COLO668 (cell line): ENCODE data around the gene MCF2L2.
"Not testable (repeated sequence)": the region's sequence is repeated elsewhere in the genome, so short reads cannot be mapped to it uniquely, and the experiment has no call there.

Source experiments
- DNase-seq: peaks from one replicate; lab custom pipeline; 2025; ENCODE audit not compliant: unreplicated experiment; lab: John Stamatoyannopoulos, UW

MCF2L2 gene

GRCh38 chr3:183396662-183397391, 31.6 kb downstream of the MCF2L2 start:
- no peak for DNase-seq

DNA sequence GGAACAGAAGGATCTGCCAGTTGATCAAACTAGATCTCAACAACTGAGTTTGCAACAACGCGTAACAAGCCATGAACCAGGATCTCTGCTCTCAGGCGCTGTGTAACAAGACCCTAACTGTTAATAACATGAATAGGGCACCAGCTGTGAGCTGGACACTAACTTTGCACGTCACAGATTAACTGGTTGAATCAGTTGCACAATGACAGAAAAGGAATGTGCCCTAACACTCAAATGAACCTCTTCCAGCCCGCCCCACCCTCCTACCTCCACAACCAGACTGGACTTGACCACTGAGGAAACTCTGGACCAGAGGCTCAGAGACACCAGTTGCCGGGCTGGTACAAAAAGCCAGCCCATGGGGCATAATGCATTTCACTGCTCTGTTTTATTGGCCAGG, 34.3 kb downstream of the MCF2L2 start:
- DNase-seq, result no peak

DNA sequence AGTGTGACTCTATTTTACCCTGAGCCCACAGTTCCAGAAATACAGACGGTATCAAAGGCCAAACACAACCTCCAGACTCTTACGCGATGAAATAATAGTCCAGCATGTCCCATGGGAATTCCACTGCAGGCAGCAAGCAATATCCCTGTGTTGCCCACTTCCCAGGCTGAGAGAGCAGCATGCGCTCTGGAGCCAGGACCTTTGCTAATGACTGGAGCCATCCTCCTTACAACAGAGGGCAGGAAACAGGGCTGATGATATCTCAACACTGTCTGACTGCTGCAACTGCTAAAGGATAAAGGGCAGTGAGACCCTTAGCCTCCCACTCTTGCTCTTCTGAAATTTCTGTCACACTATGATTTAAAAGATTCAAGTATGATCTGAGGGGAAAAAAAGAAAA, 34.8 kb downstream of the MCF2L2 start:
- no peak for DNase-seq

DNA sequence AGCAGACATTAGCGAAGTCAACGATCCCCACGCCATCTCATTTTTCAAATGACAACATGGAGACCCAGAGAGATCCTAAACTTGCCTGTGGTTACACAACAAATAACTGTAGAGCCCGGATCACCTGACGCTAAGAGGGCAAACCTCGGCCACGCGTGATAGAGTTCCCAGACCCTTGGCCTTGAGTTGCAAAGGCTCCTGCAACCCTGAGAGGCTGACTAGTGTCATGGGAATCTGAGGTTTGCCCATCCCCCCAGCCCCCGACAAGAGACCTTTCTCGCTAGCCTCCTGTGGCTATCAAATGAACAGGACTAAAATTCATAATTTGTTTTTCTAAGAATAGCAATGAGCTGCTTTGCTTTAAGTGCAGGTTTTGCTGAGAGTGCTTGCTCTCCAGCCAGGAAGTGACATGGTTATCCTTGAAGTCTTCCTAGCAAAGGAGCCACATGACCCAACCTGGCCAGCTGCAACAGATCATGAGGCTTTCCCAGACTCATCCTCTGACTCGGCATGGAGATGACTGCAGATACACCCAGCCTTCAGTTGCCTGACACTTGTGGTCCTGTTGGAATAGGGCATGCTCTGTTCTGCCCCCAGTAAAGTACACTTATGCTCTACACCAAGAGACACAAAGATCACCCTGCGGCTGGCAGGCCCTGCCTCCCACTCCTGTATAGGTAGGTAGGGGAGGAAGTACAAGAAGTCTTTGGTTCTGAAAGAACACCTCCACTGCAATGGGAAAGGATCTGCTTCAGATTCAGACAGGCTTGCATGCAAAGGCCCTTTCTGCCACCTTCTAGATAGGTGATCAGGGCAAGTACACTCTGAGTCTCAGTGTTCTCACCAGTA, 36.0 kb downstream of the MCF2L2 start:
- no peak for DNase-seq

- DNase-seq, result no peak
Measured at GRCh38 chr3:183391460-183391859, 37.0 kb downstream of the MCF2L2 start.

GRCh38 chr3:183390844-183391243, 37.6 kb downstream of the MCF2L2 start:
- no peak for DNase-seq

DNA sequence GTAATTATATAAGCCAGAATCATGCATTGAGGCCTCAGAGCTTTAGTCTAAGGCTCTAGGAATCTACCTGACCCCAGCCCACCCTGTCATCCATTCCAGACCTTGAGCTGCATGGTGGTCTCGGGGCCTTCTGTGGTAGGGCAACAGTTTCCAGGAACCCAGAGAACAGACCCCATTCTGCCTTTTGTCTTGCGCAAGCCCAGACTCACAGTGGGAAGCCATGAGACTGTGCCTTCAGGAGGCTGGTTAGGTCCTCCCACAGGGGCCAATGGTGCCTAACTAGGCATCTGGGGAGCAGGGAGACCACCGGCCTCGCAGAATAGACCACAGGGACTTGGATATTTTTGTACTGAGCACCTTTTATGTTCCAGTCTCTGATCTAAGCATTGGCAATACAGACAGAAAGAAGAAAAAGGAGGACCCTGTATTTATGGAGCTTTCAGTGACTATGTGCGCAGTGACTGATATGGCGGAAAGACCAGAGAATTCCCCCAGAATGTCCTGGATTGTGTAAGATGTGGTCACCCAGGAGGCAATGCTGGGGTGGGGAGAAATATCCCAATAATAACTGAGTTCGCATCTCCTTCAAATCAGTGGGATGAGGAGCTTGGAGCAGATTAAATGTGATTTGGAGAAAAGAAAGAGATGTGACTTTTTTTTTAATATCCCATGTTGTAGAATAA, 40.1 kb downstream of the MCF2L2 start:
- DNase-seq, result no peak

DNA sequence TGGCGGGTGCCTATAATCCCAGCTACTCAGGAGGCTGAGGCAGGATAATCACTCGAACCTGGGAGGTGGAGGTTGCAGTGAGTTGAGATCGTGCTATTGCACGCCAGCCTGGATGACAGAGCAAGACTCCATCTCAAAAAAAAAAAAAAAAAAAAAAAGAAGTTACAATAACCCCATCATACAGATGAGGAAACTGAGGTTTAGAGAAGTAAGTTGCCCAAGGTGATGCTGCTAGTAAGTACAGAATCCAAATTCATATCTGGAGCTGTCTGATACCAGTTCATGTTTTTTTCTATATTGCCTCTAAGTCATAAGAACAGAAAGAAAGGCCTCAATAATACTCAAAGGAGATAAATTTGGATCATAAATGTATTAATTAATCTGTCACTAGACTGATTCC, 40.6 kb downstream of the MCF2L2 start:
- DNase-seq, result no peak

DNA sequence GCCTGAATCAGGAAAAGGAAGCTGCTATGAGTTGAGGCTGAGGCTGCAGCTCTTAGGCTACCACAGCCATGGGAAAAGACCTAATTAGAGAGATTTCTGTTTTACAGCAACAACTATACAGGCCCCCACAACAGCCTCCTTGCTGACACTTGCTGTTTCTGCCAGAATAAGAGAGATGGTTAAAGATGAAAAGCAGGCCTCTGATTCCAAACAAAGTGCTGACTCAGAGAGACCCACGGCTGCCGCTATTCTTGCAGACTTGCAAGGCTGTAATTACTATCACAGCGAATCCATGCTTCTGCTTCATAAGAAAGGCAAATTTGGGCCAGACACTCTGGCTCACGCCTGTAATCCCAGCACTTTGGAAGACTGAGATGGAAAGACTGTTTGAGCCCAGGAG, 41.8 kb downstream of the MCF2L2 start:
- no peak for DNase-seq

GRCh38 chr3:183385698-183386613, 42.5 kb downstream of the MCF2L2 start:
- DNase-seq, result peak; percentile 39

DNA sequence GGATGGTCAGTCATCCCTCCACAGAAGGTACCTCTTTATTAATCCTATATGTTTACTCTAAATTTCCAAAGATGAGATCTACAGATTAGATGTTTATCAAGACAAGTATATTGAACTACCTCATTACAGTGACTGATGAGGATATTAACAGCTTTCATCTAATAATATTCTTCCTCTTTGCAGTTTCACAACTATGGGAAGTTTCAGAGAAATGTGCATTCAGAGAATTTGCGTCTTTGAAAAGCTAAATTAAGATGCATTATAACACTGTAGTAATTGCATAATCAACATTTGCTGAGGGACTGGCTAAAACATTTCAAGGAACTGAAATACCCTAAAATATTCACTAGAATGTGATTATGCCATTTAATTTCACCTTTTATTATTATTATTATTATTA, 46.7 kb downstream of the MCF2L2 start:
- DNase-seq, result no peak

GRCh38 chr3:183381179-183381578, 47.2 kb downstream of the MCF2L2 start:
- DNase-seq, result no peak

DNA sequence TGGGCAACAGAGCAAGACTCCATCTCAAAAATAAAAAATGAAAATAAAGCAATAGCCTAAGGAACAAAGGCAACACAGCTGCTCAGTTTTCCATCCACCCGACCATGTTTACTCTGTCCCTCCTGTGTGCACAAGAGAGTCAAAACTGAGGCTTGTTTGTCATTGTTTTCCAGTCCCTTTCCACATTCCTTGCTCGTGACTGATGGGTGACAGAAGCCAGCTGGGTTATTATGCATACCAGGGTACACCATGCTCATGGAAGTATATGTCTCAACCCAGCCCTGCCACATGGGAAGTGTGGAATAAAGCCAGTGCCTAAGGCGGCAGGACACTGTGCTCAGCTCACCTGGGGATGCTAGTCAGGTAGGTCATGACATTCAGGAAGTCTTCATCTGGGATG, 49.5 kb downstream of the MCF2L2 start:
- DNase-seq, result peak; percentile 54

DNA sequence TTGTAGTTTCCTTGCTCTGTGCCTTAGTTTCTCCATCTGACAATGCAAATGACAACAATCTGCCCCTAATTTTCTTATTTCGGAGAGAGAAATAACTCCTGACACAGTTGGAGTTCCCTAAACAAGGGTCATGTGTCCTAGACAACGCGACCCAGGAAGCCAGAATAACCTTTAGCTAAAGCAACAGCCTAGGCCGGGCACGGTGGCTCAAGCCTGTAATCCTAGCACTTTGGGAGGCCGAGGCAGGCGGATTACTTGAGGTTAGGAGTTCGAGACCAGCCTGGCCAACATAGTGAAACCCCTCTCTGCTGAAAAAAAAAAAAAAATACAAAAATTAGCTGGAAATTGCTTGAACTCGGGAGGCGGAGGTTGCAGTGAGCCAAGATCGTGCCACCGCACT, 49.9 kb downstream of the MCF2L2 start:
- DNase-seq, result peak; percentile 18

GRCh38 chr3:183378008-183378407, 50.4 kb downstream of the MCF2L2 start:
- DNase-seq, result peak; percentile 74

- peak; percentile 67 for DNase-seq
Measured at GRCh38 chr3:183377307-183377959, 51.0 kb downstream of the MCF2L2 start.

- DNase-seq, result no peak
Measured at GRCh38 chr3:183375787-183376186, 52.6 kb downstream of the MCF2L2 start.

DNA sequence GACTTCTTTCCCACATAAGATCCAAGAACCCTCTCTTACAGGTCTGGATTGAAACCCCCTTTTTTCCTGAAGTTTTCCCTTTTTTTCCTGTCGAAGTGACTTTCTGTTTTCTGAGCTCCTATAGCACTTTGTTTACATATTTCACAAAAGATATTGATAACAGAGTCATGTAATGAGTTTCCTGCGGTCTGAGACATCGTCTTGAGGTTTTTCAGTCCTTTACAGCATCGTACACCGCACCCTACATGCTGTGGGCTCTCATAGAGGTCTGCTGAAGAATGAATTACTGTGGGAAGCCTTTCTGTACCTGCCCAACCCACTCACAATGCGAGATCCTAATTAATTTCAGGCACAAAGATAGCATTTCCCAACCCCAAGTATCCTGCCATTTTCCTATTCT, 53.1 kb downstream of the MCF2L2 start:
- DNase-seq, result no peak

- no peak for DNase-seq
Measured at GRCh38 chr3:183372911-183373310, 55.5 kb downstream of the MCF2L2 start.

DNA sequence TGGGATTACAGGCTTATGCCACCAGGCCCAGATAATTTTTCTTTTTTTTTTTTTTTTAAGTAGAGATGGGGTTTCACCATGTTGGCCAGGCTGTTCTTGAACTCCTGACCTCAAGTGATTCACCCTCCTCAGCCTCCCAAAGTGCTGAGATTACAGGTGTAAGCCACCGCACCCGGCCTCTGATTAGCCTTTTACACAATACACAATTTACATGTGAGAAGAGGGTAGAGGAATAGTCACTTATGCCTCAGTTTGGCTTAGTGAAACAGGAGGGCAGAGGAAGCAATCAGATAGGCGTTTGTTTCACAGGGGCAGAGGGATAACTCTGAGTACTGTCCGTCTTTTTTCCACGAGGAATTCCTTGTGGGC, 56.8 kb downstream of the MCF2L2 start:
- DNase-seq, result not testable (repeated sequence)
